Endothelial cell (in vitro differentiated cells): ENCODE measurements around the gene FAM3B. TPM values are rescaled to one million over a fixed set of nuclear protein-coding genes. Genes with fewer than 3 reads are reported as not detected.
A peak's percentile ranks its signal among the peaks of the same experiment; 100 is the strongest.

Experiments
- DNase-seq: peaks from one replicate; pipeline ENCODE4 v3.0.0; 2021; ENCODE audit warnings: low spot score
- H3K27ac Mint-ChIP-seq: one replicate; pipeline ENCODE4 v1.8.0; 2021; ENCODE audit warnings: mixed read lengths, inconsistent platforms; ENCODE audit not compliant: unreplicated experiment
- H3K27me3 Mint-ChIP-seq: one replicate; pipeline ENCODE4 v1.8.0; 2021; ENCODE audit warnings: mild to moderate bottlenecking, moderate library complexity, mixed read lengths, inconsistent platforms; ENCODE audit not compliant: unreplicated experiment
- H3K36me3 Mint-ChIP-seq: one replicate; pipeline ENCODE4 v1.8.0; 2021; ENCODE audit warnings: mild to moderate bottlenecking, low read depth, mixed read lengths, inconsistent platforms; ENCODE audit not compliant: unreplicated experiment
- H3K4me1 Mint-ChIP-seq: one replicate; pipeline ENCODE4 v1.8.0; 2021; ENCODE audit warnings: mild to moderate bottlenecking, mixed read lengths, inconsistent platforms; ENCODE audit not compliant: unreplicated experiment
- H3K4me3 Mint-ChIP-seq: one replicate; pipeline ENCODE4 v1.8.0; 2021; ENCODE audit warnings: mild to moderate bottlenecking, mixed read lengths, inconsistent platforms; ENCODE audit not compliant: unreplicated experiment
- H3K9me3 Mint-ChIP-seq: one replicate; pipeline ENCODE4 v1.8.0; 2021; ENCODE audit warnings: mixed read lengths, inconsistent platforms; ENCODE audit not compliant: unreplicated experiment
- CTCF ChIP-seq: fragments of 200-600 bp; sonication (generic); IDR thresholded peaks from one replicate; pipeline ENCODE4 v1.5.0; 2021; ENCODE audit warnings: antibody characterized with exemption; ENCODE audit not compliant: unreplicated experiment
- total RNA-seq: library from RNA; stranded (reverse); fragmentation: NEBNext Ultra II Directional; extraction: Animal tissue kit (Norgen Biotek cat#: 25700); gene quantifications from one replicate; pipeline ENCODE4 v1.2.1, GENCODE V29; 2021; ENCODE audit not compliant: unreplicated experiment

Gene FAM3B
- total RNA-seq, 1 donor from 2014 or later: 0.33 TPM

- Mint-ChIP-seq H3K4me3 (no peak overlapping the region), H3K4me1 (no peaks in the 10 kb centered on the region), H3K36me3 (peaks cover 9% of the 10 kb centered on the region), H3K27me3 (peaks cover 6% of the 10 kb centered on the region), H3K9me3 (no peaks in the 10 kb centered on the region), H3K27ac (no peak overlapping the region)
- no peak for DNase-seq
- no peak for TF ChIP-seq CTCF
These were observed 70.6 kb downstream of the FAM3B start for GRCh38 chr21:41387042-41387819.

DNA sequence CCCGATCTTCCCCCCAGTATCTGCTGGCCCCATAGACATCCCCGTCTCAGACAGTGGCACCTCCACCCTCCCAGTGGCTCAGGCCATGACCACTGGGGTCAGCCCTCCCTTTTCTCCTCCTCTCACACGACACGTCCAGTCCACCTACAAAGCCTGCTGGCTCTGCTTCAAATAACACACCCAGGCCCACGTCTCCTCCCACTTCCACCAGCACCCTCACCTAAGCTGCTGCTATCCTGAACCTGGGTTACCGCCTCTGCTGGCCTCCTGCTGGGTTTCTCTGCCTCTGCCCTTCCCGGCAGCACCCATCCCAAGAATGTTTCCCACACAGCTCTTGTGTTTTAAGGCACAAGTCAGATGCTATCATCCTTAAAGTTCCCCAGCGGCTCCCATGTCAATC is 71.2 kb downstream of the FAM3B start:
- Mint-ChIP-seq H3K4me3 (no peak overlapping the region), H3K36me3 (peaks cover 9% of the 10 kb centered on the region), H3K9me3 (no peaks in the 10 kb centered on the region), H3K4me1 (no peaks in the 10 kb centered on the region), H3K27me3 (peaks cover 6% of the 10 kb centered on the region), H3K27ac (no peak overlapping the region)
- no peak for DNase-seq
- no peak for TF ChIP-seq CTCF

- Mint-ChIP-seq H3K9me3 (no peaks in the 10 kb centered on the region), H3K27ac (no peak overlapping the region), H3K36me3 (peaks cover 9% of the 10 kb centered on the region), H3K4me1 (no peaks in the 10 kb centered on the region), H3K27me3 (peaks cover 7% of the 10 kb centered on the region), H3K4me3 (no peak overlapping the region)
- no peak for DNase-seq
- no peak for TF ChIP-seq CTCF
These were observed 71.7 kb downstream of the FAM3B start for GRCh38 chr21:41388259-41388658.

DNA sequence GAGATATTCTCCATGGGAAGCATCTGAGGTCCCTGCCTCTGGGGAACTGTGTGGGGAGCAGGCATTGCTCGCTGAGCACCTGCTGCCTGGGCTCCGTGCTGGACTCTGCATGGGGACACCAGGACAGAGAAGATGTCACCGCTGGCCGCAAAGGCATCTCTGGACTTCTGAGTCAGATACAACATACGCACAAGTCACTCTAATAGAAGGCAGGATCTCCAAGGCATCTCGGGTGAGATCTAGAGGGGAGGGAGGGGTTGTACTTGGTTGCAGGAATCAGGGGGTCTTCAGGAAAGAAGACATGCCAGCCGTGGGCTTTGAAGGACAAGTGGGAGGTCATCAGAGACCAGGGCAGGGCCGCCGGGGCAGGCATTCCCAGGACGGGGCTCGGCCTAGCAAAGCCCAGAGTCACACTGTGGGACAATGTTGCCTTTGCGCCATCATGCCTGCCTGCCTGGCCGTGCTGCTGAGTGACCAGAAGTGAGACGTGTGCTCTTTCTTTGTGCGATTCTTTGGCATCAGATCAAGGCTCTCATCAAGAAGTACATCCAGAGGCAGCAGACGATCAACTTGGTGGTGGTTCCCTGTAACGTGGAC is 73.5 kb downstream of the FAM3B start:
- TF ChIP-seq CTCF: no peak
- peaks cover 15% of the 10 kb centered on the region for H3K36me3 Mint-ChIP-seq
- no peak overlapping the region for H3K4me3 Mint-ChIP-seq
- H3K27me3 Mint-ChIP-seq: peaks cover 11% of the 10 kb centered on the region
- H3K27ac Mint-ChIP-seq: no peak overlapping the region
- H3K9me3 Mint-ChIP-seq: no peaks in the 10 kb centered on the region
- H3K4me1 Mint-ChIP-seq: peaks cover 5% of the 10 kb centered on the region
- DNase-seq: no peak

DNA sequence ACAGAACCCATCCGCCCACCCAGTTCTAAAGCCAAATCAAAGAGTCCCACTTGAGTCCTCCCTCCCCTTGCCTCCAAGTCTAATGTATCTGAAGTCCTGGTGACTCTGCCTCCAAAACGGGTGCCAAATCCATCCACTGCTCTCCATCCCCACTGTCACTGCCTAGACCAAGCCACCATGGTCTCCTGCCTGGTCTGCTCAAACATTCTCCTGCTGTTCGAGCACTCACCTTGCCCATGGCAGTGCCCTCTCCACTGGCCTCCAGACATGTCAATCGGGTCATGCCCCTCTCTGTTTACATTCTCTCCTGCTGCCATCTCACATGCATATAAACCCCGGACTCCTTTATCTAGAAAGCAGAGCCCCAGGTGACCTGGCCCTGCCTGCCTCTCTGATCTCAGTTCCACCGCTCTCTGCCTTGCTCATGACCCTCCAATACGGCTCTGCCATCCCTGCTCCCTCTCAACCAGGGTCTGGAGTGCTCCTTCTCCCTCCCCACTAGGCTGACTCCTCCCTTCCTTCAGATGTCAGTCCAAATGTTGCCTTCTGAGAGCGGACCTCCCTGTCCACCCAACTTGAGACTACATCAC is 77.4 kb downstream of the FAM3B start:
- peaks cover 7% of the 10 kb centered on the region for H3K27me3 Mint-ChIP-seq
- no peak for TF ChIP-seq CTCF
- peak overlapping the region; percentile 43 for H3K4me3 Mint-ChIP-seq
- peaks cover 11% of the 10 kb centered on the region for H3K36me3 Mint-ChIP-seq
- no peaks in the 10 kb centered on the region for H3K9me3 Mint-ChIP-seq
- peaks cover 12% of the 10 kb centered on the region for H3K4me1 Mint-ChIP-seq
- DNase-seq: no peak
- no peak overlapping the region for H3K27ac Mint-ChIP-seq
